OCI-LY7 (cell line): ENCODE measurements around the gene ZNF280D. TPM values are rescaled to one million over a fixed set of nuclear protein-coding genes. Genes with fewer than 3 reads are reported as not detected.
"Not testable (repeated sequence)": the region's sequence is repeated elsewhere in the genome, so short reads cannot be mapped to it uniquely, and the experiment has no call there.

Experiments used
- BruUV-seq: library from RNA; stranded (reverse); fragments of 400-500 nt; replicated peaks from 2 replicates; lab custom pipeline; 2021; lab: Mats Ljungman, UMichigan
- CTCF ChIA-PET: fragments of 300-600 bp; sonication (Branson Sonifier 250); formaldehyde crosslinking; loops from one replicate; lab custom pipeline; 2022; ENCODE audit warnings: antibody characterized with exemption; ENCODE audit not compliant: unreplicated experiment; lab: Charles Lee
- POLR2A ChIA-PET: fragments of 300-600 bp; sonication (Branson Sonifier 250); formaldehyde crosslinking; loops from one replicate; lab custom pipeline; 2022; ENCODE audit warnings: antibody characterized with exemption; lab: Charles Lee
- DNase-seq: peaks from one replicate; pipeline ENCODE4 v3.0.0-alpha.2; 2015; ENCODE audit warnings: low spot score
- H2AFZ ChIP-seq: fragments of 200-600 bp; sonication (generic), shearing (Covaris generic); 2 replicates; pipeline ENCODE4 v1.6.1; 2014; ENCODE audit warnings: mild to moderate bottlenecking, antibody characterized with exemption, low read length, moderate library complexity
- H3K27ac ChIP-seq: fragments of 200-600 bp; sonication (generic); 2 replicates; pipeline ENCODE4 v1.5.1; 2014; ENCODE audit warnings: mixed run types, low read depth, mild to moderate bottlenecking, moderate library complexity, low read length, inconsistent platforms; ENCODE audit not compliant: poor library complexity, severe bottlenecking
- H3K36me3 ChIP-seq: fragments of 200-600 bp; sonication (generic); 2 replicates; pipeline ENCODE4 v1.6.1; 2014; ENCODE audit warnings: mild to moderate bottlenecking, antibody characterized with exemption, low read length, moderate library complexity, mixed read lengths; ENCODE audit not compliant: insufficient read depth
- H3K4me1 ChIP-seq: fragments of 200-600 bp; sonication (generic); 2 replicates; pipeline ENCODE4 v1.5.1; 2014; ENCODE audit warnings: mild to moderate bottlenecking, low read length; ENCODE audit not compliant: insufficient read depth, poor library complexity, severe bottlenecking
- H3K4me2 ChIP-seq: fragments of 200-600 bp; sonication (generic); 2 replicates; pipeline ENCODE4 v1.6.1; 2014; ENCODE audit warnings: mild to moderate bottlenecking, low read length
- H3K4me3 ChIP-seq: fragments of 200-600 bp; sonication (generic); 2 replicates; pipeline ENCODE4 v1.5.1; 2014; ENCODE audit warnings: mild to moderate bottlenecking, low read depth, low read length; ENCODE audit not compliant: poor library complexity, severe bottlenecking
- H3K79me2 ChIP-seq: fragments of 200-600 bp; sonication (generic); 2 replicates; pipeline ENCODE4 v1.6.1; 2016; ENCODE audit warnings: low read depth, mild to moderate bottlenecking, low read length, moderate library complexity, mixed read lengths; ENCODE audit not compliant: insufficient read depth
- H3K9me2 ChIP-seq: fragments of 200-600 bp; sonication (generic); 2 replicates; pipeline ENCODE4 v1.6.1; 2016; ENCODE audit warnings: mild to moderate bottlenecking, low read length, mixed read lengths; ENCODE audit not compliant: insufficient read depth
- H3K9me3 ChIP-seq: fragments of 200-600 bp; sonication (generic); 2 replicates; pipeline ENCODE4 v1.6.1; 2014; ENCODE audit warnings: mild to moderate bottlenecking, mixed run types, low read length, mixed read lengths
- H4K20me1 ChIP-seq: fragments of 200-600 bp; sonication (generic); 2 replicates; pipeline ENCODE4 v1.6.1; 2014; ENCODE audit warnings: mild to moderate bottlenecking, antibody characterized with exemption, low read length, moderate library complexity, mixed read lengths; ENCODE audit not compliant: insufficient read depth
- EZH2phosphoT487 ChIP-seq: fragments of 200-600 bp; sonication (generic); IDR thresholded peaks from 2 replicates; pipeline ENCODE4 v1.6.1; 2018; ENCODE audit warnings: low read depth, borderline replicate concordance, mild to moderate bottlenecking, mixed run types, antibody characterized with exemption, low read length, moderate library complexity, mixed read lengths
- intact Hi-C: fragments of 100-400 bp; cut with micrococcal nuclease; formaldehyde crosslinking; loops from one replicate; pipeline ENCODE4 v1.10.0; 2022; ENCODE audit not compliant: unreplicated experiment
- total RNA-seq, 2 experiments: library from RNA; depleted of rRNA in 1 of 2; stranded (reverse); fragments of >200 nt in 1 of 2; shearing (Covaris generic) in 1 of 2; gene quantifications; 2 replicates each; pipeline ENCODE4 v1.2.3, GENCODE V29; 2014 to 2022
- TF ChIP-seq, protein P1 (sequence below): fragments of 200-600 bp; sonication (generic); conservative IDR thresholded peaks from 2 replicates; pipeline ENCODE4 v1.5.1; 2014; ENCODE audit warnings: mild to moderate bottlenecking, antibody characterized with exemption, low read length, moderate library complexity, mixed read lengths

ZNF280D gene
- total RNA-seq, 2 experiments from 2014 or later, result 10.7 to 23.4 TPM

DNA sequence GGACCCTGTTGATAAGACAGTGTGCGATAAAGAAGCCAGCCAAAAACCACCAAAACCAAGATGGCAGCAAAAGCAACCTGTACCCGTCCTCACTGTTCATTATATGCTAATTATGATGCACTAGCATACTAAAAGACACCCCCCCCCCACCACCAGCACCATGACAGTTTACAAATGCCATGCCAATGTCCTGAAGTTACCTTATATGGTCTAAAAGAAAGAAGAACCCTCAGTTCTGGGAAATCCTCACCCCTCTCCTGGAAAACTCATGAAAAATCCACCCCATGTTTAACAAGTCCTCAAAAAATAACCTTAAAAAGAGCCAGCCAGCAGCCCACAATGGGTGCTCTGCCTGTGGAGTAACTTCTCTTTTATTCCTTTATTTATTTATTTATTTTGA, 48.4 kb upstream of the ZNF280D start:
- ChIA-PET CTCF (no interaction called here), POLR2A (no interaction called here)
- DNase-seq, result no peak
- no peaks in the 10 kb centered on the region for H3K9me3 ChIP-seq
- no peak overlapping the region for H3K4me2 ChIP-seq
- no peaks in the 10 kb centered on the region for H4K20me1 ChIP-seq
- TF ChIP-seq, protein P1, sequence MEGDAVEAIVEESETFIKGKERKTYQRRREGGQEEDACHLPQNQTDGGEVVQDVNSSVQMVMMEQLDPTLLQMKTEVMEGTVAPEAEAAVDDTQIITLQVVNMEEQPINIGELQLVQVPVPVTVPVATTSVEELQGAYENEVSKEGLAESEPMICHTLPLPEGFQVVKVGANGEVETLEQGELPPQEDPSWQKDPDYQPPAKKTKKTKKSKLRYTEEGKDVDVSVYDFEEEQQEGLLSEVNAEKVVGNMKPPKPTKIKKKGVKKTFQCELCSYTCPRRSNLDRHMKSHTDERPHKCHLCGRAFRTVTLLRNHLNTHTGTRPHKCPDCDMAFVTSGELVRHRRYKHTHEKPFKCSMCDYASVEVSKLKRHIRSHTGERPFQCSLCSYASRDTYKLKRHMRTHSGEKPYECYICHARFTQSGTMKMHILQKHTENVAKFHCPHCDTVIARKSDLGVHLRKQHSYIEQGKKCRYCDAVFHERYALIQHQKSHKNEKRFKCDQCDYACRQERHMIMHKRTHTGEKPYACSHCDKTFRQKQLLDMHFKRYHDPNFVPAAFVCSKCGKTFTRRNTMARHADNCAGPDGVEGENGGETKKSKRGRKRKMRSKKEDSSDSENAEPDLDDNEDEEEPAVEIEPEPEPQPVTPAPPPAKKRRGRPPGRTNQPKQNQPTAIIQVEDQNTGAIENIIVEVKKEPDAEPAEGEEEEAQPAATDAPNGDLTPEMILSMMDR, result no peak
- no peak for TF ChIP-seq EZH2phosphoT487
- no TSS peak for BruUV-seq
- no peaks in the 10 kb centered on the region for H3K79me2 ChIP-seq
- no peaks in the 10 kb centered on the region for H3K9me2 ChIP-seq
- no peak overlapping the region for H3K27ac ChIP-seq
- no peak overlapping the region for H2AFZ ChIP-seq
- H3K4me3 ChIP-seq, result no peak overlapping the region
- intact Hi-C loops, result no loop called here
- H3K36me3 ChIP-seq, result no peaks in the 10 kb centered on the region
- no peaks in the 10 kb centered on the region for H3K4me1 ChIP-seq

DNA sequence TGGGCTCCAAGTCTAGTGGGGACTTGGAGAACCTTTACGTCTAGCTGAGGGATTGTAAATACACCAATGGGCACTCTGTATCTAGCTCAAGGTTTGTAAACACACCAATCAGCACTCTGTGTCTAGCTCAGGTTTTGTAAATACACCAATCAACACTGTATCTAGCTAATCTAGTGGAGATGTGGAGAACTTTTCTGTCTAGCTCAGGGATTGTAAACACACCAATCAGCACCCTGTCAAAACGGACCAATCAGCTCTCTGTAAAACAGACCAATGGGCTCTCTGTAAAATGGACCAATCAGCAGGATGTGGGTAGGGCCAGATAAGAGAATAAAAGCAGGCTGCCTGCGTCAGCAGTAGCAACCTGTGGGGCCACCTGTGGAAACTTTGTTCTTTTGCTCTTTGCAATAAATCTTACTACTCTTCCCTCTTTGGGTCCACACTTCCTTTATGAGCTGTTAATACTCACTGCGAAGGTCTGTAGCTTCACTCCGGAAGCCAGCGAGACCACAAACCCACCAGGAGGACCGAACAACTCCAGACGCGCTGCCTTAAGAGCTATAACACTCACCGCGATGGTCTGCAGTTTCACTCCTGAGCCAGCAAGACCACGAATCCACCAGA, 46.9 kb upstream of the ZNF280D start:
- H3K79me2 ChIP-seq, H3K36me3 ChIP-seq, H3K9me2 ChIP-seq, H3K27ac ChIP-seq, H4K20me1 ChIP-seq, BruUV-seq, H2AFZ ChIP-seq, H3K4me3 ChIP-seq, H3K4me2 ChIP-seq, intact Hi-C loops, CTCF ChIA-PET, H3K4me1 ChIP-seq, DNase-seq, H3K9me3 ChIP-seq: not testable (repeated sequence)
- POLR2A ChIA-PET, result interaction anchor here (1.0 kb wide), 1 partner anchor 64 kb away, joined by 3 read pairs; no protein-coding TSS in a partner anchor

DNA sequence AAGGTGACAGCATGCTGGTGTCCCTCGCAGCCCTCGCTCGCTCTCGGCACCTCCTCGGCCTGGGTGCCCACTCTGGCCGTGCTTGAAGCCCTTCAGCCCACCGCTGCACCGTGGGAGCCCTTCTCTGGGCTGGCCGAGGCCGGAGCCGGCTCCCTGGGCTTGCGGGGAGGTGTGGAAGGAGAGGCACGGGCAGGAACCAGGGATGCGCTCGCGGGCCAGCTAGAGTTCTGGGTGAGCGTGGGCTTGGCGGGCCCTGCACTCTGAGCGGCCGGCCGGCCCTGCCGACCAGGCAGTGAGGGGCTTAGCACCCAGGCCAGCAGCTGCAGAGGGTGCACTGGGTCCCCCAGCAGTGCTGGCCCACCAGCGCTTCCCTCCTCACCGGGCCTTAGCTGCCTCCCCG, 46.1 kb upstream of the ZNF280D start:
- DNase-seq, intact Hi-C loops, CTCF ChIA-PET, H3K4me3 ChIP-seq, H3K36me3 ChIP-seq, H3K79me2 ChIP-seq, H3K27ac ChIP-seq, H2AFZ ChIP-seq, H3K4me1 ChIP-seq, H3K4me2 ChIP-seq, H3K9me2 ChIP-seq, H3K9me3 ChIP-seq, BruUV-seq, H4K20me1 ChIP-seq: not testable (repeated sequence)
- POLR2A ChIA-PET, result interaction anchor here (0.5 kb wide), 1 partner anchor 143 kb away, joined by 3 read pairs; no protein-coding TSS in a partner anchor
